Hematopoietic multipotent progenitor cell treated with erythropoietin and hydrocortisone succinate and interleukin-3 and kit ligand, for 4 days (in vitro differentiated cells): Measurements from ENCODE around the gene SPATA18.
A peak's percentile ranks its signal among the peaks of the same experiment; 100 is the strongest.
"Not testable (repeated sequence)": the region's sequence is repeated elsewhere in the genome, so short reads cannot be mapped to it uniquely, and the experiment has no call there.

Experiments used
- DNase-seq: peaks from one replicate; pipeline ENCODE4 v3.0.0-alpha.2; 2015

The SPATA18 gene

DNA sequence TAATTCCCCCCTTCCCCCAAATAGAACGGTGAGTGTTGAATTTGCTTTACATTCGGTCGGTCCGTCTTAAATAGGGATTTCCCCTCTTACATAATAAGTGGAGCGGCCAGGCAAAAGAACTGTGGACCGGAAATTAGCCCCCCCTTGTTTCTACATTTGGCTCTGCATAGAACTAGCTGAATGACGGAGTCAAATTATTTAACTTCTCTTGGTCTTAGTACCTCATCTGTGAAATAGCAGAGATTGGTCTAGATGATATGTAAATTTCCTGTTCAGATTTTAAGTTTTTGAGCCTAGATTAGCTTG, 1.3 kb downstream of the SPATA18 start:
- DNase-seq, result peak; percentile 18

DNA sequence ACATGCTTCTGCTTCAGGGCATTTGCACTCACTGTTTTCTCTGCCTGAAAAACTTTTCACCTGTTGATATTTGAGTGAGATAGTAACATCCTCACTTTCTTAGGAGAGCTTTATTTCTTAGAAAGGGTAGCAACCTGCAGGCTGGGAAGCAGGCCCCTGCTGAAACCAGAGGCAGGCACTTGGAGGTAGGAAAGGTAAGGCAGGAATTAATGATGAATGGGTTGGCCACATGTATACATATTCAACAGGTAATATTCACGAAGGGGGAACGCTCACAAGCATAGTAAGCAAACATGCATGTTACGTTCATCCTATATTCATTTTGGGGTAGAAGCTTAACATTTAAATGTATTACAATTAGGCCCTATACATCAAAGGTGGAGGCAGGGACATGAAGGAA, 3.1 kb downstream of the SPATA18 start:
- no peak for DNase-seq

DNA sequence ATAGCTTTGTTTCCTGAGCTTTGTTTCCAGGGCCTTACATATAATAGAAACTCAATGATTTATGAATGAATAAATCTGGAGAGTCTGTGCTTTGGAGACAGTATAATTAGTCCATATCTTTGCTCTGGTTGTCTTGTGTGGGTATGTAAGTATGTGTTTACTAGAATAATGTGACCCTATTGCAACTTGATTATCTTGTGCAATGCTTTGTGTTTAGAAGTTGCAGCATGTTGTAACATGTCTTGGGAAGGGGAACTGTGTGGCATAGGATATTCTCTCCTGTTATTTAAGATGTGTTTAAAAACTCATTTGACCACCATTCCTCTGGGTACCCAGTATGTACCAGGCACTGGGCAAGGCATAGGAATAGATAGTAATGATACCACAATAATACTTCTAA, 6.1 kb downstream of the SPATA18 start:
- DNase-seq, result no peak

DNA sequence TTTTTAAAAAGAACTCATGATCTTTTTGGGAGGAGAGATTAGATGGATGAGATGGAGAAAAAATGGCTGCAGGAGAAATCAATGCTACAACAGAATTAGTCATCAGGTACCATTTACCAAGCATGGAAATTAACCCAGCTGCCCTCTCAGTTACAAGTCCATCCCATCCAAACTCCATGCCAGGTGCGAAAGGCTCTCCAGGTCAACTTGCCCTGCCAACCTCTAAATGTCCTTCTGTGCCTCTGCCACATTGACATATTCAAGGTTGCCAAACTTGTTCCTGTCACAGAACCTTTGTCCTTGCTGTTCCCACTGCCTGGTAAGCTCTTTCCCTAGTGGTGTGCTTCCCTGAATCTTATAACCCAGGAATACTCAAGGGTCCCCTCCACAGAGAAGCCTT, 7.2 kb downstream of the SPATA18 start:
- DNase-seq, result no peak

DNA sequence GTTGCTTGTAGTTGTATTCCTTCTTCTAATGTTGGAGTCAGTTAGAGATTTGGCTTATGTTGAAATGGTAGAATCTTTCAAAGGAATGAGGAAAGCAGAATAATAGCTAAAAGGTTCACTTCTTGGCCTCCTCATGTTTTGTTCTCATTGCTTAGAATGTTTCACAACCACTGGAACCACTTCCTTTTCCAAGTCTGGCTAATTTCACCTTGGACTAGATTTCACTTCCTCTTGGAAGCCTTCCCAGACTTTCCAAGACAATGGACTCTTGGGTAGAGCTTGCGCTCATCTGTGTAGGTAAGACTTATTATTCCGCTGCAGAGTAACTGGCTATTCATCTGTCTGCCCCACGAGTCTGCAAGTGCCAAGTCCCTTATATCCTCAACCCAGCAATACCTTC, 8.3 kb downstream of the SPATA18 start:
- no peak for DNase-seq

GRCh38 chr4:52069571-52069970, 18.5 kb downstream of the SPATA18 start:
- DNase-seq, result no peak

- DNase-seq, result no peak
These were observed 20.9 kb downstream of the SPATA18 start for GRCh38 chr4:52071791-52072546.

- no peak for DNase-seq
These were observed 25.6 kb downstream of the SPATA18 start for GRCh38 chr4:52076731-52077130.

- no peak for DNase-seq
These were observed 28.6 kb downstream of the SPATA18 start for GRCh38 chr4:52079659-52080058.

DNA sequence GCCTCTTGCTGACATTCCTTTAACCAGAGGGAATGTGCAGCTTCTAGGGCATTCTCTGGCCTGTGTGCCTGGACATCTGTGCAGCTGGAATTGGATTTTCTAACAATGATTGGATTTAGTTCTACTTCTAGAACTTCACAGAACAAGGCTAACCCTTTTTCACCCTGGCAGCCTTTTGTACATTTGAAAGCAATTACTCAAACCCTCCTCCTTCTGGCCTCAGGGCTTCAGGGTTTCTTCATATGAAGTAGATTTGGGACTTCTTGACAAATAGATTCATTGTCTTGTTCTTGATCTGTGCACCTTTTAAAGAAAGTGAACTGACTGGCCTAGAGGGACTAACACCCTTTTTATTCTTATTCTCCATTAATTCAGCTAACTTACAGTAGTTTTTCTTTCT, 30.1 kb downstream of the SPATA18 start:
- DNase-seq, result no peak

DNA sequence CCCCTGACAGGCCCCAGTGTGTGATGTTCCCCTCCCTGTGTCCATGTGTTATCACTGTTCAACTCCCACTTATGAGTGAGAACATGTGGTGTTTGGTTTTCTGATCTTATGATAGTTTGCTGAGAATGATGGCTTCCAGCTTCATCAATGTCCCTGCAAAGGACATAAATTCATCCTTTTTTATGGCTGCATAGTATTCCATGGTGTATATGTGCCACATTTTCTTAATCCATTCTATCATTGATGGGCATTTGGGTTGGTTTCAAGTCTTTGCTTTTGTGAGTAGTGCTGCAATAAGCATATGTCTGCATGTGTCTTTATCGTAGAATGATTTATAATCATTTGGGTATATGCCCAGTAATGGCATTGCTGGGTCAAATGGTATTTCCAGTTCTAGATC, 35.3 kb downstream of the SPATA18 start:
- not testable (repeated sequence) for DNase-seq

GRCh38 chr4:52091801-52092200, 40.7 kb downstream of the SPATA18 start:
- DNase-seq, result no peak

DNA sequence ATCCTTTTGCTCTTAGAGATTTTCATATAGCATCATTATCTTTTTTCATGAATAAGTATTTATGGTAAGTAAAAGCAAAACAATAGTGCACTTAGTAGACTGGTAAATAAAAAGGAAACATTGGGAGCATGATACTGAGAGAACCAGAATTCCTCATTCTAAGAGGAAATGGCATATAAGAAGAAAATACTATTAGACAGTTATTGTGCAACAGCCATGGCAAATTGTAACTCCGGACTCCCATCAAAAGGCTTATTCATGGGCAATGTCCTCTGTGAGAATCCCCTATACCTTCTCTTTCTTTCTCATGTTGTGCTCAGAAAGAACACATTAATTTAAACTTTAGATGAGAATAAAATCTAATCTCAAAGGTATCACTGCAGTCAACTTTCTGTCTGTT, 42.4 kb downstream of the SPATA18 start:
- DNase-seq, result no peak

GRCh38 chr4:52094376-52095145, 43.5 kb downstream of the SPATA18 start:
- DNase-seq, result no peak

DNA sequence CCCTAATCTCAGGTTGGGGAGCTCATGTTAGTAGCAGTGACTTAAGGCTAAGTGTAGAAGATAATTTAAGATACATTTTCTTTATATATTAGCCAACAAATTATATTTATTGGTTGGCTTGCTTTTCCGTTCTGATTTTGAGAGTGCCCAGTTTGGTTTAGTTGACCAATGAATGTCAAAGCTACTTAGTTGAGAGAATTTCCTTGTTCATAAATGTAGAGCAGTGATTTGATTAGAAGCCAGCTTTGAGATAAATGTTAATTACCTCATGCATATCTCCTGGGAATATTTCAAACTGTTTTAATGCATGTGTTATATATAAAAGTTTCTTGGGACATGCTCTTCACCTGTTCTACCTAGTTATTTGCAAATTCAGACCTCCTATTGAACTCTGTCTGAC, 44.3 kb downstream of the SPATA18 start:
- DNase-seq, result no peak

DNA sequence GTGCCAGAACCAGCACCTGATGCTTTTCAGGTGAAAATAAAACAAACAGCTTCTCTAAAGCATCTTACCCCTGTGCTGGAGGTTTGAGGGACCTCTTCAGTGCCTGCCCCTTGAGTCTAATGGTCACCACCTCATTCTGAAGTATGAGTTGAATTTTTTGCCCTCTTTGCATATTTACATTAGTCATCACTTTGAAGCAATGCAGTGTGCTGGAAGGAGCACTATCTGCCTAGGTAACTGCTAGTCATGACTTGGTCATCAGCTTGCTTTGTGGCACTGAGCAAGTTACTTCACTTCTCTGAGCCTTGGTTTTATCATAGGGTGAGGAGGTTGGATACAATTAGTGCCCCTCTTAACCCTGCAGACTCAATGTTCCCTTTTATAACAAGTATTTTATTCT, 44.9 kb downstream of the SPATA18 start:
- DNase-seq, result no peak

DNA sequence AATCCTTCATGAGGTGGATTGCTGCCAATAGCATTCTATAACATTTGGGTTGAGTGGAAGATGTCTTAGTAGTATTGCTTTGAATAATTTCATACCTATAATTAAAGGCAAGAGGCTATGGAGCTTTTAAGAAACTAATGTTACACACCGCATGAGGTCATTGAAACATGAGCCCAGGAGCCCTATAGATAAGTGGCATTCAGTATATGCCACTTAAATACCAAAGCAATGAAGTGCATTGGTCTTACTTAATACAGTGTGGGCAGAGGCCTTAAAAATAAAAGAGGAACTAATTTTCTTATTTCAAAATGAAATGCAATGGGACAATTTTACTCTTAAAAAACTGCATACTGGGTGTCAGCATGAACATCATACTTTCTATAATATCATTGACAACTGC, 47.5 kb downstream of the SPATA18 start:
- DNase-seq, result peak; percentile 9

GRCh38 chr4:52099860-52100461, 48.9 kb downstream of the SPATA18 start:
- no peak for DNase-seq

- no peak for DNase-seq
These were observed 51.5 kb downstream of the SPATA18 start for GRCh38 chr4:52102587-52102986.

DNA sequence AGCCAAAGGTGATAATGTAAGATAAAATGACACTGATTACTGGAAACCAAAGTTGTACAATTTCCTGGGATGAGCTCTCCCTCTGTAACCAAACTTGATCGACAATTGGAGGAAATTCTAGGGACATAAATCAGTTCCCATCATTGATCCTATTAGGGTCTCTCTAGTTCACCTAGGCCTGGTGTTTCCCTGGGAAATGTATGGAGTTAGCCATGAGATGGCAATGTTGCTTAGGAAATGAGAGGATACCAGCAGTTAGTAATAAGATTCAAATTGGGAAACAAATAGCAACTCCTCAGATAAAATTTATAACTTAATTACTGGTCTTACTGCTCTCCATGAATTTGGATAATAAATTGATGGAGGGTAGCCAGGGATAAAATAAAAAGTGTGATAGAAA, 52.2 kb downstream of the SPATA18 start:
- peak; percentile 8 for DNase-seq

GRCh38 chr4:52105276-52105675, 54.2 kb downstream of the SPATA18 start:
- DNase-seq, result no peak

DNA sequence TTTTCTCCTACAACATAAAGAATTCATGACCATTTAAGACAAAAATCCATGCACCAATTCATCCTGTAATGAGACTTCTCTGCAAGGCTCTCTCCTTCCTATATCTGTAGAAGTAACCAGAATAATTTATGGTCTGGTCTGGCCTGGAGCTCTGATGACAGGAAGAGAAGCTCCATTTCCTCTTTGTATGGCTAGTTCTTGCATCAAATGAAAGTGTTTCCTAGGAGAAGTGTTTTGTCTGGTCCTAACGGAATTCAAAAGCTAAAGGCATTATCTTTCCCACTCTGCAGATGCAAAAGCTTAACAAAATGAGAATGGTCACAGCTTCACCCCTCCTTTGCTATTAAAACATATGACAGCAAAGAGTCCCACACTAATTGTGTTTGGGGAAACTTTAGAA, 55.1 kb downstream of the SPATA18 start:
- DNase-seq, result no peak

- DNase-seq, result no peak
These were observed 55.6 kb downstream of the SPATA18 start for GRCh38 chr4:52106660-52107059.

GRCh38 chr4:52107336-52107735, 56.2 kb downstream of the SPATA18 start:
- DNase-seq, result no peak
